K562 (cell line): Measurements from ENCODE around the gene MYO1B.

ENCODE experiments used
- CHD2 ChIP-seq: IDR thresholded peaks from 2 replicates; pipeline ENCODE4 v1.6.1; 2011; ENCODE audit warnings: low read depth, low read length
- FOXK2 ChIP-seq, 2 experiments: fragments of 450-650 bp; IDR thresholded peaks in 1 of 2; conservative IDR thresholded peaks in 1 of 2; 2 replicates each; pipeline ENCODE4 v1.6.1; 2016; ENCODE audit warnings: low read depth in 2 of 2, mild to moderate bottlenecking in 1 of 2
- GABPB1 ChIP-seq: sonication (generic); formaldehyde crosslinking; IDR thresholded peaks from 2 replicates; pipeline ENCODE4 v1.8.0; 2022; ENCODE audit warnings: mild to moderate bottlenecking, missing genetic modification reagents
- GATA2 ChIP-seq: sonication (generic); formaldehyde crosslinking; IDR thresholded peaks from 2 replicates; pipeline ENCODE4 v1.4.0; 2020; ENCODE audit warnings: mild to moderate bottlenecking, missing genetic modification reagents
- MAFK ChIP-seq: IDR thresholded peaks from 2 replicates; pipeline ENCODE4 v1.6.1; 2011; ENCODE audit warnings: low read length, improper control_type of control experiment
- PCBP2 ChIP-seq: fragments of 200-400 bp; formaldehyde crosslinking; IDR thresholded peaks from 2 replicates; pipeline ENCODE4 v1.6.1; 2018; ENCODE audit warnings: low read length, low read depth, mild to moderate bottlenecking, moderate library complexity; ENCODE audit not compliant: poor library complexity, severe bottlenecking
- POLR2B ChIP-seq: fragments of 450-650 bp; IDR thresholded peaks from 2 replicates; pipeline ENCODE4 v1.6.1; 2018; ENCODE audit warnings: low read depth; ENCODE audit not compliant: partially characterized antibody
- ZNF253 ChIP-seq: fragments of 250-450 bp; sonication (Bioruptor Pico); conservative IDR thresholded peaks from 2 replicates; pipeline ENCODE4 v1.6.1; 2021; ENCODE audit warnings: mild to moderate bottlenecking
- TF ChIP-seq, protein P1 (sequence below): fragments of 250-450 bp; sonication (Bioruptor Pico); IDR thresholded peaks from 2 replicates; pipeline ENCODE4 v1.5.0; 2020; ENCODE audit warnings: mild to moderate bottlenecking, borderline replicate concordance
- TF ChIP-seq, protein P2 (sequence below): sonication (generic); formaldehyde crosslinking; IDR thresholded peaks from 2 replicates; pipeline ENCODE4 v1.8.1; 2022; ENCODE audit warnings: missing genetic modification reagents
- TF ChIP-seq, protein P3 (sequence below): sonication (generic); formaldehyde crosslinking; IDR thresholded peaks from 2 replicates; pipeline ENCODE4 v1.8.0; 2022; ENCODE audit warnings: mild to moderate bottlenecking, missing genetic modification reagents
- TF ChIP-seq, protein P4 (sequence below): fragments of 250-450 bp; sonication (Bioruptor Pico); IDR thresholded peaks from 2 replicates; pipeline ENCODE4 v1.5.0; 2022; ENCODE audit warnings: mild to moderate bottlenecking
- TF ChIP-seq, protein P5 (sequence below), 3 experiments: IDR thresholded peaks in 2 of 3; conservative IDR thresholded peaks in 1 of 3; 2 replicates each; pipeline ENCODE4 v1.5.1; 2011 to 2012; ENCODE audit warnings: low read length in 3 of 3, mild to moderate bottlenecking in 3 of 3, control low read depth in 2 of 3, improper control_type of control experiment in 1 of 3, inconsistent platforms in 1 of 3, low read depth in 1 of 3, mixed read lengths in 1 of 3, moderate library complexity in 1 of 3; ENCODE audit not compliant: insufficient read depth in 2 of 3

DNA sequence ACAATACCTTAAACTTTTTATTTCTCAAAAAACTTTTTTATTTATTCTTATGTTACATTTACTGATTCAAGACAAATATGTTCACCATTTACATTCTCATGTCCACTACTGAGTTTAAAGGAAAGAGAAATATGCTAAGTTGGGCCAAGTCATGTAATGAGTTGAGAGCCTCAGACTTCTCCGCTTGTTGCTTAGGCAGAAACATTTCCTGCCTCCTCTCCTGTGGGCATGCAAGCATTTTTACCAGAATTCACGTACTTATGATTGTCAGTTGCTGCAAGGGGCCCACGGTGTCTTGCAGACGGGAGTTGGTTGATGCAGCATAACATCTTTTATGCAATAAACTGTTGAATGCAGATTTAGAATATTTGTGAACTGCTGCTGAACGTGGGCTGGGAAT lies 51.8 kb downstream of the MYO1B start:
- TF ChIP-seq POLR2B = no peak
- TF ChIP-seq PCBP2 = no peak
- TF ChIP-seq FOXK2 (conservative IDR thresholded peaks at IDR 0.05 in 1 of 2, IDR thresholded peaks at IDR 0.05 in 1 of 2; ENCODE audit: low read depth in 2 of 2) = no peak
- no peak for TF ChIP-seq ZNF253
- TF ChIP-seq, protein P1, sequence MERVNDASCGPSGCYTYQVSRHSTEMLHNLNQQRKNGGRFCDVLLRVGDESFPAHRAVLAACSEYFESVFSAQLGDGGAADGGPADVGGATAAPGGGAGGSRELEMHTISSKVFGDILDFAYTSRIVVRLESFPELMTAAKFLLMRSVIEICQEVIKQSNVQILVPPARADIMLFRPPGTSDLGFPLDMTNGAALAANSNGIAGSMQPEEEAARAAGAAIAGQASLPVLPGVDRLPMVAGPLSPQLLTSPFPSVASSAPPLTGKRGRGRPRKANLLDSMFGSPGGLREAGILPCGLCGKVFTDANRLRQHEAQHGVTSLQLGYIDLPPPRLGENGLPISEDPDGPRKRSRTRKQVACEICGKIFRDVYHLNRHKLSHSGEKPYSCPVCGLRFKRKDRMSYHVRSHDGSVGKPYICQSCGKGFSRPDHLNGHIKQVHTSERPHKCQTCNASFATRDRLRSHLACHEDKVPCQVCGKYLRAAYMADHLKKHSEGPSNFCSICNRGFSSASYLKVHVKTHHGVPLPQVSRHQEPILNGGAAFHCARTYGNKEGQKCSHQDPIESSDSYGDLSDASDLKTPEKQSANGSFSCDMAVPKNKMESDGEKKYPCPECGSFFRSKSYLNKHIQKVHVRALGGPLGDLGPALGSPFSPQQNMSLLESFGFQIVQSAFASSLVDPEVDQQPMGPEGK = no peak
- TF ChIP-seq, protein P2, sequence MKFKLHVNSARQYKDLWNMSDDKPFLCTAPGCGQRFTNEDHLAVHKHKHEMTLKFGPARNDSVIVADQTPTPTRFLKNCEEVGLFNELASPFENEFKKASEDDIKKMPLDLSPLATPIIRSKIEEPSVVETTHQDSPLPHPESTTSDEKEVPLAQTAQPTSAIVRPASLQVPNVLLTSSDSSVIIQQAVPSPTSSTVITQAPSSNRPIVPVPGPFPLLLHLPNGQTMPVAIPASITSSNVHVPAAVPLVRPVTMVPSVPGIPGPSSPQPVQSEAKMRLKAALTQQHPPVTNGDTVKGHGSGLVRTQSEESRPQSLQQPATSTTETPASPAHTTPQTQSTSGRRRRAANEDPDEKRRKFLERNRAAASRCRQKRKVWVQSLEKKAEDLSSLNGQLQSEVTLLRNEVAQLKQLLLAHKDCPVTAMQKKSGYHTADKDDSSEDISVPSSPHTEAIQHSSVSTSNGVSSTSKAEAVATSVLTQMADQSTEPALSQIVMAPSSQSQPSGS (CRISPR knock-in tag) = no peak
- TF ChIP-seq GATA2 (CRISPR knock-in tag) = no peak
- TF ChIP-seq, protein P3, sequence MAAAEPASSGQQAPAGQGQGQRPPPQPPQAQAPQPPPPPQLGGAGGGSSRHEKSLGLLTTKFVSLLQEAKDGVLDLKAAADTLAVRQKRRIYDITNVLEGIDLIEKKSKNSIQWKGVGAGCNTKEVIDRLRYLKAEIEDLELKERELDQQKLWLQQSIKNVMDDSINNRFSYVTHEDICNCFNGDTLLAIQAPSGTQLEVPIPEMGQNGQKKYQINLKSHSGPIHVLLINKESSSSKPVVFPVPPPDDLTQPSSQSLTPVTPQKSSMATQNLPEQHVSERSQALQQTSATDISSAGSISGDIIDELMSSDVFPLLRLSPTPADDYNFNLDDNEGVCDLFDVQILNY (CRISPR knock-in tag) = no peak
- TF ChIP-seq MAFK = no peak
- TF ChIP-seq, protein P4, sequence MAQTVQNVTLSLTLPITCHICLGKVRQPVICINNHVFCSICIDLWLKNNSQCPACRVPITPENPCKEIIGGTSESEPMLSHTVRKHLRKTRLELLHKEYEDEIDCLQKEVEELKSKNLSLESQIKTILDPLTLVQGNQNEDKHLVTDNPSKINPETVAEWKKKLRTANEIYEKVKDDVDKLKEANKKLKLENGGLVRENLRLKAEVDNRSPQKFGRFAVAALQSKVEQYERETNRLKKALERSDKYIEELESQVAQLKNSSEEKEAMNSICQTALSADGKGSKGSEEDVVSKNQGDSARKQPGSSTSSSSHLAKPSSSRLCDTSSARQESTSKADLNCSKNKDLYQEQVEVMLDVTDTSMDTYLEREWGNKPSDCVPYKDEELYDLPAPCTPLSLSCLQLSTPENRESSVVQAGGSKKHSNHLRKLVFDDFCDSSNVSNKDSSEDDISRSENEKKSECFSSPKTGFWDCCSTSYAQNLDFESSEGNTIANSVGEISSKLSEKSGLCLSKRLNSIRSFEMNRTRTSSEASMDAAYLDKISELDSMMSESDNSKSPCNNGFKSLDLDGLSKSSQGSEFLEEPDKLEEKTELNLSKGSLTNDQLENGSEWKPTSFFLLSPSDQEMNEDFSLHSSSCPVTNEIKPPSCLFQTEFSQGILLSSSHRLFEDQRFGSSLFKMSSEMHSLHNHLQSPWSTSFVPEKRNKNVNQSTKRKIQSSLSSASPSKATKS (CRISPR knock-in tag) = no peak
- TF ChIP-seq, protein P5, sequence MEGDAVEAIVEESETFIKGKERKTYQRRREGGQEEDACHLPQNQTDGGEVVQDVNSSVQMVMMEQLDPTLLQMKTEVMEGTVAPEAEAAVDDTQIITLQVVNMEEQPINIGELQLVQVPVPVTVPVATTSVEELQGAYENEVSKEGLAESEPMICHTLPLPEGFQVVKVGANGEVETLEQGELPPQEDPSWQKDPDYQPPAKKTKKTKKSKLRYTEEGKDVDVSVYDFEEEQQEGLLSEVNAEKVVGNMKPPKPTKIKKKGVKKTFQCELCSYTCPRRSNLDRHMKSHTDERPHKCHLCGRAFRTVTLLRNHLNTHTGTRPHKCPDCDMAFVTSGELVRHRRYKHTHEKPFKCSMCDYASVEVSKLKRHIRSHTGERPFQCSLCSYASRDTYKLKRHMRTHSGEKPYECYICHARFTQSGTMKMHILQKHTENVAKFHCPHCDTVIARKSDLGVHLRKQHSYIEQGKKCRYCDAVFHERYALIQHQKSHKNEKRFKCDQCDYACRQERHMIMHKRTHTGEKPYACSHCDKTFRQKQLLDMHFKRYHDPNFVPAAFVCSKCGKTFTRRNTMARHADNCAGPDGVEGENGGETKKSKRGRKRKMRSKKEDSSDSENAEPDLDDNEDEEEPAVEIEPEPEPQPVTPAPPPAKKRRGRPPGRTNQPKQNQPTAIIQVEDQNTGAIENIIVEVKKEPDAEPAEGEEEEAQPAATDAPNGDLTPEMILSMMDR (IDR thresholded peaks at IDR 0.05 in 2 of 3, conservative IDR thresholded peaks at IDR 0.05 in 1 of 3; ENCODE audit: insufficient read depth in 2 of 3, low read depth in 1 of 3, low read length in 3 of 3) = no peak
- no peak for TF ChIP-seq CHD2
- no peak for TF ChIP-seq GABPB1 (CRISPR knock-in tag)
